Fibroblast of lung (primary cell): ENCODE results near the gene NDUFAF8. TPM values are rescaled to one million over a fixed set of nuclear protein-coding genes. Genes with fewer than 3 reads are reported as not detected.

Experiments
- DNase-seq, 2 donors: peaks; one replicate each; pipeline versions ENCODE4 v3.0.0 to v3.0.0-alpha.2; 2010; ENCODE audit warnings: low read depth in 2 of 2
- H2AFZ ChIP-seq: 2 replicates; pipeline ENCODE4 v1.5.1; 2012; ENCODE audit warnings: low read length, control low read depth, inconsistent platforms
- H3K27ac ChIP-seq: 2 replicates; pipeline ENCODE4 v1.5.1; 2011; ENCODE audit warnings: low read length, control low read depth; ENCODE audit not compliant: insufficient read depth
- H3K27me3 ChIP-seq: 2 replicates; pipeline ENCODE4 v1.5.1; 2011; ENCODE audit warnings: mild to moderate bottlenecking, low read length; ENCODE audit not compliant: control insufficient read depth, insufficient read depth
- H3K36me3 ChIP-seq: 2 replicates; pipeline ENCODE4 v1.5.1; 2011; ENCODE audit warnings: low read length; ENCODE audit not compliant: control insufficient read depth, insufficient read depth
- H3K4me1 ChIP-seq: 2 replicates; pipeline ENCODE4 v1.5.1; 2011; ENCODE audit warnings: low read length; ENCODE audit not compliant: control insufficient read depth, insufficient read depth; ENCODE audit errors: extremely low read depth
- H3K4me2 ChIP-seq: 2 replicates; pipeline ENCODE4 v1.5.1; 2011; ENCODE audit warnings: low read length, control low read depth; ENCODE audit not compliant: insufficient read depth; ENCODE audit errors: extremely low read depth
- H3K4me3 ChIP-seq, 4 experiments: fragments of 200-600 bp in 1 of 4; sonication (generic) in 1 of 4; replicated peaks in 1 of 4; 2 replicates each; pipeline ENCODE4 v1.5.1; 2011 to 2016; ENCODE audit warnings: low read length in 4 of 4, low read depth in 3 of 4, mild to moderate bottlenecking in 3 of 4, control low read depth in 2 of 4, inconsistent platforms in 1 of 4, mixed read lengths in 1 of 4; ENCODE audit not compliant: insufficient read depth in 1 of 4; ENCODE audit errors: control extremely low read depth in 1 of 4
- H3K79me2 ChIP-seq: 2 replicates; pipeline ENCODE4 v1.5.1; 2012; ENCODE audit warnings: mild to moderate bottlenecking, low read length, inconsistent platforms; ENCODE audit not compliant: control insufficient read depth, insufficient read depth
- H3K9ac ChIP-seq: 2 replicates; pipeline ENCODE4 v1.5.1; 2011; ENCODE audit warnings: mild to moderate bottlenecking, low read length, control low read depth; ENCODE audit not compliant: insufficient read depth
- H3K9me3 ChIP-seq: 2 replicates; pipeline ENCODE4 v1.5.1; 2012; ENCODE audit warnings: low read depth, low read length; ENCODE audit not compliant: control insufficient read depth, insufficient read depth
- H4K20me1 ChIP-seq: 2 replicates; pipeline ENCODE4 v1.5.1; 2011; ENCODE audit warnings: low read length; ENCODE audit not compliant: control insufficient read depth, insufficient read depth; ENCODE audit errors: extremely low read depth
- CTCF ChIP-seq, 2 donors: IDR thresholded peaks in 1 of 2; conservative IDR thresholded peaks in 1 of 2; 1 replicate in 1 of 2; 2 replicates in 1 of 2; pipeline ENCODE4 v1.5.1; 2011 to 2012; ENCODE audit warnings: low read length in 2 of 2, control low read depth in 1 of 2, inconsistent platforms in 1 of 2, low read depth in 1 of 2, mild to moderate bottlenecking in 1 of 2
- EZH2 ChIP-seq: IDR thresholded peaks from 2 replicates; pipeline ENCODE4 v1.5.1; 2012; ENCODE audit warnings: low read length, control low read depth, mild to moderate bottlenecking; ENCODE audit errors: missing control alignments
- polyA plus RNA-seq, 2 donors: library from polyadenylated mRNA; depleted of rRNA in 1 of 2; stranded (reverse) in 1 of 2; unstranded in 1 of 2; fragments of >200 nt; gene quantifications; 2 replicates each; pipeline ENCODE4 v1.2.1, GENCODE V29; 2011 to 2012; ENCODE audit warnings: missing spikeins in 1 of 2
- total RNA-seq: library from RNA; depleted of rRNA; stranded (reverse); fragments of >200 nt; gene quantifications from 2 replicates; pipeline ENCODE4 v1.2.1, GENCODE V29; 2014

Gene NDUFAF8
- total and polyA plus RNA-seq, 2 donors (not counting 1 experiment from before 2014, with no cell fraction given), result 41.9 to 102 TPM

- peaks cover 6% of the 10 kb centered on the region for H3K79me2 ChIP-seq
- H4K20me1 ChIP-seq, result no peaks in the 10 kb centered on the region
- H2AFZ ChIP-seq, result no peak overlapping the region
- no peak overlapping the region for H3K27ac ChIP-seq
- H3K9ac ChIP-seq, result no peak overlapping the region
- H3K4me2 ChIP-seq, result no peak overlapping the region
- H3K4me3 ChIP-seq, result no peak overlapping the region
- no peak for TF ChIP-seq EZH2
- no peak for TF ChIP-seq CTCF (conservative IDR thresholded peaks at IDR 0.05 in 1 of 2, IDR thresholded peaks at IDR 0.05 in 1 of 2; ENCODE audit: low read depth in 1 of 2, low read length in 2 of 2)
- no peaks in the 10 kb centered on the region for H3K4me1 ChIP-seq
- H3K27me3 ChIP-seq, result no peaks in the 10 kb centered on the region
- peaks cover 6% of the 10 kb centered on the region for H3K36me3 ChIP-seq
- H3K9me3 ChIP-seq, result no peaks in the 10 kb centered on the region
- no peak for DNase-seq
Observed at GRCh38 chr17:81251094-81251708, 12.1 kb downstream of the NDUFAF8 start.

DNA sequence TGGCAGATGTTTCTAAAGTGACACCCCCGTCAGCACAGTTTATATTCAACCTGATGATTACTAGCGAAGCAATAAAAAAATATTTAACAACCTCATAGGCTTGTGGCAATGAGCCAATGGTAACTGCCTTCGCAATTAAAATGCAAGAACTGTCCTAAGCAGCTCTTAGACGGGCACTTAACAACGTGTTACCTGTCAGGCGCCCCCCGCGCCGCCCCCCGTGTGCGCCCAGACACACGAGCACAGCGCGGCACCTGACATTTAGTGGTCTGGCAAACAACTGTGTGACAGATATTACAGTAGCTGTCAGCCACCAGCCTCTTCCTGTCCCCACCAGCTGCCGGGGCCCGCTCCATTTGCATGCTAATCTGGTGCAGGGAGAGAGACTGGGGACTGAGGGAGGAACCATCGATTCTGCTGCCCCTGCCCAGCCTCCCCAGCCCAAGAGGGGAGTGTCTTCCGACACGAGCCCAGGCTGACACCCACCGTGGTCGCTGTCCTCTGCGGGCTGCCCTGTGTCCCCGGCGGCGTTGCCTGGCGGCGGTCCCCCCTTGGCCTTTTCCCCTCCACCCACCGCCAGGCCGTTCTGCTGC is 12.7 kb downstream of the NDUFAF8 start:
- H3K9me3 ChIP-seq, result no peaks in the 10 kb centered on the region
- no peak overlapping the region for H3K27ac ChIP-seq
- no peak overlapping the region for H3K9ac ChIP-seq
- no peaks in the 10 kb centered on the region for H3K4me1 ChIP-seq
- no peaks in the 10 kb centered on the region for H3K27me3 ChIP-seq
- H4K20me1 ChIP-seq, result no peaks in the 10 kb centered on the region
- H3K4me2 ChIP-seq, result no peak overlapping the region
- peaks cover 6% of the 10 kb centered on the region for H3K36me3 ChIP-seq
- no peak overlapping the region for H2AFZ ChIP-seq
- H3K79me2 ChIP-seq, result peaks cover 6% of the 10 kb centered on the region
- H3K4me3 ChIP-seq, result no peak overlapping the region
- TF ChIP-seq CTCF (conservative IDR thresholded peaks at IDR 0.05 in 1 of 2, IDR thresholded peaks at IDR 0.05 in 1 of 2; ENCODE audit: low read depth in 1 of 2, low read length in 2 of 2) (no peak), EZH2 (no peak)
- no peak for DNase-seq

- no peaks in the 10 kb centered on the region for H3K27me3 ChIP-seq
- no peak overlapping the region for H3K27ac ChIP-seq
- H3K4me1 ChIP-seq, result no peaks in the 10 kb centered on the region
- H3K9ac ChIP-seq, result no peak overlapping the region
- H3K36me3 ChIP-seq, result peaks cover 9% of the 10 kb centered on the region
- H2AFZ ChIP-seq, result no peak overlapping the region
- no peak overlapping the region for H3K4me2 ChIP-seq
- no peak for DNase-seq
- peaks cover 6% of the 10 kb centered on the region for H3K79me2 ChIP-seq
- H3K4me3 ChIP-seq, result no peak overlapping the region
- no peaks in the 10 kb centered on the region for H4K20me1 ChIP-seq
- H3K9me3 ChIP-seq, result no peaks in the 10 kb centered on the region
- TF ChIP-seq CTCF (conservative IDR thresholded peaks at IDR 0.05 in 1 of 2, IDR thresholded peaks at IDR 0.05 in 1 of 2; ENCODE audit: low read depth in 1 of 2, low read length in 2 of 2), result no peak
- TF ChIP-seq EZH2, result no peak
Observed at GRCh38 chr17:81252326-81252986, 13.3 kb downstream of the NDUFAF8 start.
